Liver (tissue), 9 donors: Measurements from ENCODE around the gene SYNDIG1. TPM values are rescaled to one million over a fixed set of nuclear protein-coding genes. Genes with fewer than 3 reads are reported as not detected.

ENCODE experiments used
- DNase-seq: peaks from one replicate; pipeline ENCODE4 v3.0.0-alpha.2; 2017; ENCODE audit warnings: low spot score
- H3K27ac ChIP-seq, 2 donors: one replicate each; pipeline ENCODE4 v1.7.0; 2013; ENCODE audit warnings: inconsistent platforms in 2 of 2, low read length in 2 of 2, control low read depth in 1 of 2, low read depth in 1 of 2, mild to moderate bottlenecking in 1 of 2
- H3K27me3 ChIP-seq, 4 donors: one replicate each; pipeline versions ENCODE4 v1.6.1 to v1.7.0; 2013; ENCODE audit warnings: low read length in 3 of 4, inconsistent platforms in 1 of 4, mild to moderate bottlenecking in 1 of 4, moderate library complexity in 1 of 4; ENCODE audit not compliant: control insufficient read depth in 4 of 4, insufficient read depth in 4 of 4
- H3K36me3 ChIP-seq, 4 donors: one replicate each; pipeline versions ENCODE4 v1.6.1 to v1.7.0; 2013; ENCODE audit warnings: low read length in 3 of 4, mild to moderate bottlenecking in 3 of 4, low read depth in 1 of 4, moderate library complexity in 1 of 4; ENCODE audit not compliant: control insufficient read depth in 4 of 4, insufficient read depth in 3 of 4
- H3K4me1 ChIP-seq, 4 donors: one replicate each; pipeline versions ENCODE4 v1.6.1 to v1.7.0; 2013; ENCODE audit warnings: low read length in 3 of 4, mild to moderate bottlenecking in 3 of 4, moderate library complexity in 1 of 4; ENCODE audit not compliant: control insufficient read depth in 4 of 4, insufficient read depth in 4 of 4
- H3K4me3 ChIP-seq, 3 donors: one replicate each; pipeline versions ENCODE4 v1.6.1 to v1.7.0; 2013; ENCODE audit warnings: low read length in 3 of 3, control low read depth in 1 of 3, low read depth in 1 of 3, mild to moderate bottlenecking in 1 of 3
- H3K9ac ChIP-seq, 2 donors: one replicate each; pipeline ENCODE4 v1.7.0; 2013; ENCODE audit warnings: low read length in 2 of 2, mild to moderate bottlenecking in 2 of 2, moderate library complexity in 2 of 2, control low read depth in 1 of 2, low read depth in 1 of 2
- H3K9me3 ChIP-seq, 4 donors: one replicate each; pipeline versions ENCODE4 v1.6.1 to v1.7.0; 2013; ENCODE audit warnings: low read length in 3 of 4; ENCODE audit not compliant: control insufficient read depth in 4 of 4
- EGR1 ChIP-seq, 2 donors: IDR thresholded peaks; 2 replicates each; pipeline ENCODE4 v1.6.1; 2016 to 2018; ENCODE audit warnings: antibody characterized with exemption in 2 of 2, low read depth in 2 of 2
- FOXA1 ChIP-seq: IDR thresholded peaks from 2 replicates; pipeline ENCODE4 v1.6.1; 2016; ENCODE audit warnings: antibody characterized with exemption
- GABPA ChIP-seq, 2 donors: IDR thresholded peaks in 1 of 2; conservative IDR thresholded peaks in 1 of 2; 2 replicates each; pipeline ENCODE4 v1.6.1; 2016; ENCODE audit warnings: antibody characterized with exemption in 2 of 2, mild to moderate bottlenecking in 1 of 2, moderate library complexity in 1 of 2
- HNF4A ChIP-seq, 2 donors: conservative IDR thresholded peaks; 2 replicates each; pipeline ENCODE4 v1.6.1; 2016; ENCODE audit warnings: antibody characterized with exemption in 2 of 2, mild to moderate bottlenecking in 2 of 2
- HNF4G ChIP-seq: IDR thresholded peaks from 2 replicates; pipeline ENCODE4 v1.6.1; 2016; ENCODE audit warnings: antibody characterized with exemption
- NR2F2 ChIP-seq: IDR thresholded peaks from 2 replicates; pipeline ENCODE4 v1.6.1; 2016; ENCODE audit warnings: antibody characterized with exemption
- RAD21 ChIP-seq, 2 donors: IDR thresholded peaks; 2 replicates each; pipeline ENCODE4 v1.6.1; 2016; ENCODE audit warnings: antibody characterized with exemption in 2 of 2, mild to moderate bottlenecking in 2 of 2
- RXRA ChIP-seq, 2 donors: IDR thresholded peaks; 2 replicates each; pipeline ENCODE4 v1.6.1; 2017 to 2018; ENCODE audit warnings: antibody characterized with exemption in 2 of 2, mild to moderate bottlenecking in 1 of 2
- SP1 ChIP-seq: IDR thresholded peaks from 2 replicates; pipeline ENCODE4 v1.6.1; 2018; ENCODE audit warnings: antibody characterized with exemption, mild to moderate bottlenecking
- TAF1 ChIP-seq: conservative IDR thresholded peaks from 2 replicates; pipeline ENCODE4 v1.6.1; 2016; ENCODE audit warnings: antibody characterized with exemption, mild to moderate bottlenecking
- YY1 ChIP-seq: IDR thresholded peaks from 2 replicates; pipeline ENCODE4 v1.6.1; 2016; ENCODE audit warnings: antibody characterized with exemption, mild to moderate bottlenecking
- WGBS: extraction: QIAGEN DNeasy Blood & Tissue Kit; methylation state at CpG from one replicate; pipeline ENCODE4 v1.1.7; 2013; 5-methylcytosine and 5-hydroxymethylcytosine counted together
- polyA plus RNA-seq, 2 donors: library from polyadenylated mRNA; stranded (reverse) in 1 of 2; unstranded in 1 of 2; fragments of 200-250 nt in 1 of 2; fragments of >200 nt in 1 of 2; fragmentation: Nextera tagmentation in 1 of 2; extraction: Ambion mirVana in 1 of 2; gene quantifications; one replicate each; pipeline versions ENCODE4 v1.2.1 to v1.2.3, GENCODE V29; 2013 to 2015
- total RNA-seq, 2 donors: library from RNA; depleted of rRNA; stranded (reverse); fragments of >200 nt; gene quantifications; one replicate each; pipeline ENCODE4 v1.2.3, GENCODE V29; 2014
- TF ChIP-seq, protein P1 (sequence below): IDR thresholded peaks from 2 replicates; pipeline ENCODE4 v1.6.1; 2016; ENCODE audit warnings: antibody characterized with exemption
- TF ChIP-seq, protein P2 (sequence below): IDR thresholded peaks from 2 replicates; pipeline ENCODE4 v1.6.1; 2016; ENCODE audit warnings: antibody characterized with exemption, mild to moderate bottlenecking
- TF ChIP-seq, protein P3 (sequence below): IDR thresholded peaks from 2 replicates; pipeline ENCODE4 v1.6.1; 2016; ENCODE audit warnings: antibody characterized with exemption
- TF ChIP-seq, protein P4 (sequence below): IDR thresholded peaks from 2 replicates; pipeline ENCODE4 v1.6.1; 2016; ENCODE audit warnings: antibody characterized with exemption
- donor health status: healthy.
- donor health status: healthy.
- donor health status: healthy.
- donor health status: healthy.
- donor health status: healthy.

SYNDIG1 gene
- total and polyA plus RNA-seq, 4 donors = 0.05 to 0.08 TPM; not detected in 2

DNA sequence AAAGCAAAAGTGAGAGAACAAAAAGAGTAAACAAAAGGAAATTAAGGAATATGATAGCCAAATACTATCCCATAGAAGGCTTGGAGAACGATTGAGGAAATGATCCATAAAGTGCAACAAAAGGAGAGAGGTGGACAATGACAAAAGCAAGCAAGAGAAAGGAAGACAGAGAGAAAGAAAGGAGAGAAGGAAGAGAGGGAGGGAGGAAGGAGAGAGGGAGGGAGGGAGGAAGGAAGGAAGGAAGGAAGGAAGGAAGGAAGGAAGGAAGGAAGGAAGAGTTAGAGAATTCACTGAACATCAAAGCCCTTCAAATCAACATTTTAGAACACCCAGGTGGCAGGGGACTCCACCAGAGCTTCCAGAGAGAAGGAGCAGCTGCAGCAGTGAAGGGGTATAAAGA, 185.0 kb downstream of the SYNDIG1 start:
- Histone ChIP-seq H3K27ac (no peak overlapping the region), H3K9ac (no peak overlapping the region), H3K4me1 (no peaks in the 10 kb centered on the region), H3K27me3 (peaks cover 0 to 3% (median 0%) of the 10 kb centered on the region in 4 donors), H3K36me3 (no peaks in the 10 kb centered on the region), H3K4me3 (no peak overlapping the region), H3K9me3 (no peaks in the 10 kb centered on the region)
- DNase-seq = no peak
- TF ChIP-seq, protein P1, sequence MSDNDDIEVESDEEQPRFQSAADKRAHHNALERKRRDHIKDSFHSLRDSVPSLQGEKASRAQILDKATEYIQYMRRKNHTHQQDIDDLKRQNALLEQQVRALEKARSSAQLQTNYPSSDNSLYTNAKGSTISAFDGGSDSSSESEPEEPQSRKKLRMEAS = no peak
- TF ChIP-seq RXRA (IDR thresholded peaks at IDR 0.05) = no peak
- TF ChIP-seq, protein P2, sequence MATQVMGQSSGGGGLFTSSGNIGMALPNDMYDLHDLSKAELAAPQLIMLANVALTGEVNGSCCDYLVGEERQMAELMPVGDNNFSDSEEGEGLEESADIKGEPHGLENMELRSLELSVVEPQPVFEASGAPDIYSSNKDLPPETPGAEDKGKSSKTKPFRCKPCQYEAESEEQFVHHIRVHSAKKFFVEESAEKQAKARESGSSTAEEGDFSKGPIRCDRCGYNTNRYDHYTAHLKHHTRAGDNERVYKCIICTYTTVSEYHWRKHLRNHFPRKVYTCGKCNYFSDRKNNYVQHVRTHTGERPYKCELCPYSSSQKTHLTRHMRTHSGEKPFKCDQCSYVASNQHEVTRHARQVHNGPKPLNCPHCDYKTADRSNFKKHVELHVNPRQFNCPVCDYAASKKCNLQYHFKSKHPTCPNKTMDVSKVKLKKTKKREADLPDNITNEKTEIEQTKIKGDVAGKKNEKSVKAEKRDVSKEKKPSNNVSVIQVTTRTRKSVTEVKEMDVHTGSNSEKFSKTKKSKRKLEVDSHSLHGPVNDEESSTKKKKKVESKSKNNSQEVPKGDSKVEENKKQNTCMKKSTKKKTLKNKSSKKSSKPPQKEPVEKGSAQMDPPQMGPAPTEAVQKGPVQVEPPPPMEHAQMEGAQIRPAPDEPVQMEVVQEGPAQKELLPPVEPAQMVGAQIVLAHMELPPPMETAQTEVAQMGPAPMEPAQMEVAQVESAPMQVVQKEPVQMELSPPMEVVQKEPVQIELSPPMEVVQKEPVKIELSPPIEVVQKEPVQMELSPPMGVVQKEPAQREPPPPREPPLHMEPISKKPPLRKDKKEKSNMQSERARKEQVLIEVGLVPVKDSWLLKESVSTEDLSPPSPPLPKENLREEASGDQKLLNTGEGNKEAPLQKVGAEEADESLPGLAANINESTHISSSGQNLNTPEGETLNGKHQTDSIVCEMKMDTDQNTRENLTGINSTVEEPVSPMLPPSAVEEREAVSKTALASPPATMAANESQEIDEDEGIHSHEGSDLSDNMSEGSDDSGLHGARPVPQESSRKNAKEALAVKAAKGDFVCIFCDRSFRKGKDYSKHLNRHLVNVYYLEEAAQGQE = no peak
- no peak for TF ChIP-seq HNF4A (conservative IDR thresholded peaks at IDR 0.05)
- no peak for TF ChIP-seq NR2F2
- TF ChIP-seq EGR1 (IDR thresholded peaks at IDR 0.05; ENCODE audit: low read depth in 2 of 2) = no peak
- no peak for TF ChIP-seq FOXA1
- no peak for TF ChIP-seq GABPA (IDR thresholded peaks at IDR 0.05 in 1 of 2, conservative IDR thresholded peaks at IDR 0.05 in 1 of 2)
- no peak for TF ChIP-seq SP1
- TF ChIP-seq, protein P3, sequence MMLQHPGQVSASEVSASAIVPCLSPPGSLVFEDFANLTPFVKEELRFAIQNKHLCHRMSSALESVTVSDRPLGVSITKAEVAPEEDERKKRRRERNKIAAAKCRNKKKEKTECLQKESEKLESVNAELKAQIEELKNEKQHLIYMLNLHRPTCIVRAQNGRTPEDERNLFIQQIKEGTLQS = no peak
- TF ChIP-seq YY1 = no peak
- TF ChIP-seq RAD21 (IDR thresholded peaks at IDR 0.05) = no peak
- TF ChIP-seq, protein P4, sequence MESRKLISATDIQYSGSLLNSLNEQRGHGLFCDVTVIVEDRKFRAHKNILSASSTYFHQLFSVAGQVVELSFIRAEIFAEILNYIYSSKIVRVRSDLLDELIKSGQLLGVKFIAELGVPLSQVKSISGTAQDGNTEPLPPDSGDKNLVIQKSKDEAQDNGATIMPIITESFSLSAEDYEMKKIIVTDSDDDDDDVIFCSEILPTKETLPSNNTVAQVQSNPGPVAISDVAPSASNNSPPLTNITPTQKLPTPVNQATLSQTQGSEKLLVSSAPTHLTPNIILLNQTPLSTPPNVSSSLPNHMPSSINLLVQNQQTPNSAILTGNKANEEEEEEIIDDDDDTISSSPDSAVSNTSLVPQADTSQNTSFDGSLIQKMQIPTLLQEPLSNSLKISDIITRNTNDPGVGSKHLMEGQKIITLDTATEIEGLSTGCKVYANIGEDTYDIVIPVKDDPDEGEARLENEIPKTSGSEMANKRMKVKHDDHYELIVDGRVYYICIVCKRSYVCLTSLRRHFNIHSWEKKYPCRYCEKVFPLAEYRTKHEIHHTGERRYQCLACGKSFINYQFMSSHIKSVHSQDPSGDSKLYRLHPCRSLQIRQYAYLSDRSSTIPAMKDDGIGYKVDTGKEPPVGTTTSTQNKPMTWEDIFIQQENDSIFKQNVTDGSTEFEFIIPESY = no peak
- TF ChIP-seq HNF4G = no peak
- no peak for TF ChIP-seq TAF1
- 49% methylated on average over 1 of the region's 1 CpG for WGBS

DNA sequence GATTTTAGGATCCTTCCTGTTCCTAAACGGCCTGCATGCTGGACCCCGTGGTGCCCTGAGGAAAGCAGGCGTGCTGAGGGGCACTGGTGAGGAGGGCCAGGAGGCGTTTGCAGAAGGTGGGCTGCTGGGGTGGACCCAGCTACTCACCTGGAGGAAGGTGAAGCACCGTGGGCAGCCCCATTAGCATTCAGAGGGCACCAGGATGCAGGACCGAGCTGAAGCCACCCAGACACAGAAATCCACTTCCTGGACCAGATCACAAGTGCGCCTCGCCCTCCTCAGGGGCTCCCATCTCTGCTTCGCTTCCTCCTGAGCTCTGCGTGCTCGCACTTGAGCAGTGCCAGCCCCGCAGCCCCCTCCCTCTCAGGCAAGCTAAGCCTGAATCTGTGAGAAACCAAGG, 187.0 kb downstream of the SYNDIG1 start:
- Histone ChIP-seq H3K27me3 (peaks cover 0 to 3% (median 0%) of the 10 kb centered on the region in 4 donors), H3K36me3 (no peaks in the 10 kb centered on the region), H3K4me1 (no peaks in the 10 kb centered on the region), H3K9me3 (no peaks in the 10 kb centered on the region), H3K9ac (no peak overlapping the region), H3K27ac (no peak overlapping the region), H3K4me3 (no peak overlapping the region)
- no peak for DNase-seq
- TF ChIP-seq FOXA1 (no peak), GABPA (IDR thresholded peaks at IDR 0.05 in 1 of 2, conservative IDR thresholded peaks at IDR 0.05 in 1 of 2) (no peak), NR2F2 (no peak)
- TF ChIP-seq, protein P1 = no peak
- 85% methylated on average over 12 of the region's 12 CpGs for WGBS
